HG03066 (cell line): ENCODE measurements around the gene ZNF524.
"Not testable (repeated sequence)": the region's sequence is repeated elsewhere in the genome, so short reads cannot be mapped to it uniquely, and the experiment has no call there.

Experiments
- ATAC-seq: cut with Tn5 transposase; IDR thresholded peaks from one replicate; pipeline ENCODE4 v1.9.1; 2021; ENCODE audit warnings: low read depth; ENCODE audit not compliant: unreplicated experiment

The ZNF524 gene

DNA sequence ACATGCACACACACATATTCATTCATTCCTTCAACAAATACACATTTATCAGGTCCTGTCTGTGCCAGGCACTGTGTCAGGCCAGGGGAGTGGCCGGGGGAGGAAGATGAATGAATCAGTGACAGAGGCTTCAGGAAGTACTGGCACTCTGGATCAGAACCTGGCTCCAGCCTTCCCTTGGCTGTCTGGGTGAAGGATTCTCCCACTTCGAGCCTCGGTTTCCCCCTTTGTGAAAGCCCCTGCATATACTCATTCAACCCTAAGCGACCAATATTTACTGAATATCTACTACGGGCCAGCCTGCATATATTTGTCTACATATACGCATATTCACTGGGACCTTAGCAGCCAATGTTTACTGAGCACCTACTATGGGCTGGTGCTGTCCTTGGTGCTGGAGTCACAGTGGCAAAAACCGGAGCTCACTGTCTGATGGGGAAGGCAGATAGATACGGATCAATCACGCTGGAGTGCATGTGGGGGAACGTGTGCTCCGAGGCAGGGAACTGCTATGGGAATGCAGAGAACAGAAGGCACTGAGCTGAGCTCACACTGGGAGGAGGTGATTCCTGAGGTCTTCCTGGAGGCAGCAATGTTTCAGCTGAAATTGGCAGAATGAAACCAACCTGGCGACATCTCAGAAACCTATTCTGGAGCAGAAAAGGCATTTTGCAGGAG is 18.8 kb upstream of the ZNF524 start:
- no peak for ATAC-seq

DNA sequence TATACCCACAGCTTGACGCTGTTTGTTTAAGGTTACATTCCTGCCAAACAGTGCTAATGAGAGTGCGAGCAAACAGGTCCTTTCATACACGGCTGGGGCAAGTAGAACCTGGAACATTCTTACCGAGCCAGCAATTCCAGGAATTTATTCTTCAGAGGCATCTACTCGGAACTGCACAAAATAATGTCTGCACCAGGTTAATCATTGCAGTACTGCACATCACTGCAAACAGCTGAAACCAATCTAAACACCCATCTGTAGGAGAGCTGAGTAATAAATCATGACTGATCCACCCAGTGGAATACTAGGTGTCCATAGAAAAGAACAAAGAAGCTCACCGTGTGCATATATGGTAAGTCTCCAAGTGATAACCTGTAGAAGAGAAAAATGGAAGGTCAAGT is 18.3 kb upstream of the ZNF524 start:
- ATAC-seq = no peak

DNA sequence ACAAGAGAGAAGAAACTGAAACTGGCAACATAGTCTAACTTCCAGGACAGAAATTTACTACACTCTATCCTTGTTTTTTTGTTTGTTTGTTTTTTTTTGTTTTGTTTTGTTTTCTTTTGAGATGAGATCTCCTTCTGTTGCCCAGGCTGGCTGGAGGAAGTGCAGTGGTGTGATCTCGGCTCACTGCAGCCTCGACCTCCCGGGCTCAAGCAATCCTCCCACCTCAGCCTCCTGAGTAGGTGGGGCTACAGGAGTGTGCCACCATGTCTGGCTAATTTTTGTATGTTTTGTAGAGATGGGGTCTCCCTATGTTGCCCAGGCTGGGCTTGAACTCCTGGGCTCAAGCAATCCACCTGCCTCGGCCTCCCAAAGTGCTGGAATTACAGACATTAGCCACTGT is 17.8 kb upstream of the ZNF524 start:
- ATAC-seq = not testable (repeated sequence)

DNA sequence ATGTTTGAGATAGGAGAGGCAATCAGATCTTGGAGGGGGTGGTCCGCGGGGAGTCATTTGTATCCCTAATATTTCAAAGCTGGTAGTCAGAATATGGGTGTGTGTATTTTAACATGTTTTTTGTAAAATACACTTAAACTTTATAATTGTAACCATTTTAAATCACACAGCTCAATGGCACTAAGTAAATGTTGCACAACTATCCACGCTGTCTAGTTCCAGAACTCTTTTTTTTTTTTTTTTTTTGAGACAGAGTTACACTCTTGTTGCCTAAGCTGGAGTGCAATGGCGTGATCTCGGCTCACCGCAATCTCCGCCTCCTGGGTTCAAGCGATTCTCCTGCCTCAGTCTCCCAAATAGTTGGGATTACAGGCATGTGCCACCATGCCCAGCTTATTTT is 16.2 kb upstream of the ZNF524 start:
- not testable (repeated sequence) for ATAC-seq

DNA sequence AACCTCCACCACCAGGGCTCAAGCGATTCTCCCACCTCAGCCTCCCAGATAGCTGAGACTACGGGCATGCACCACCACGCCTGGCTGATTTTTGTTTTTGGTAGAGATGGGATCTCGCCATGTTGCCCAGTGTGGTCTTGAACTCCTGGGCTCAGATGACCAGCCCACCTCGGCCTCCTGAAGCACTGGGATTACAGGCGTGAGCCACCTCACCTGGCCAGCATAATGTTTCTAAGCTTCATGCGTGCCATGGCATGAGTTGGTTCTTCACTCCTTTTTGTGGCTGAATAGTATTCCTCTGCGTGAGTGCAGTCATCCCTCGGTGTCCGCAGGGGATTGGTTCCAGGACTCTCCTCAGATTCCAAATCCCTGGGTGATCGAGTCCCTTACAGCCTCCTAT is 15.2 kb upstream of the ZNF524 start:
- ATAC-seq = no peak

DNA sequence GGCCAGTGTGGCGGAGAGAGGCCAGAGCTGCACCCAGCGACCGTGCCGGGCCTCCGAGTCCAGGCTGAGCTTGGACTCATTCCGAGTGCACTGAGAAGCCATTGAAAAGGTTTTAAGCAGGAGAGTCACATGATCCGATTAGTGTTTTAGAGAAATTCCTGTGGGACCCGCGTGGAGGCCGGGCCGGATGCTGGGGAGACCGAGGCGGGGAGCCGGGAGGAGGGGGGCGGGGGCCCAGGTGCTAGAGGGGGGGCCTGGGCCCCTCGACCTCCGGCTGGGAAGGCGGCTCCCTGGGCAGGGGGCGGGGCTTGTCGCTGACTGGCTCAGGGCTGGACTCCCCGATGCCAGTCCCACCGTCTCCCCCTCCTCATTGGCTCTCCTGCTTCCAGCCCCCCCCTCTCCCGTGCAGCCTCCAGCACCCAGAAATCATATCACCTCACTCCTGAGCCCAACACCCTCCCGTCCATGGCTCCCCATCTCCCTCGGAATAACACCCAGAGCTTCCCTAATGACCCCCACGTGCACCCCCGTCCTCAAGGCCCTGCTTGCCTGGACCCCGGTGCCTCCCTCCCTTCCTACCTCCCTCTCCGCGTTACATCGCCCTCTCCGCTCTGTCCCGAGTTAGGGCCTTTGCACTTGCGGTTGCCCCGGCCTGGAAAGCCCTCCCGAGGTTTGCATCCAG is 14.3 kb upstream of the ZNF524 start:
- no peak for ATAC-seq

DNA sequence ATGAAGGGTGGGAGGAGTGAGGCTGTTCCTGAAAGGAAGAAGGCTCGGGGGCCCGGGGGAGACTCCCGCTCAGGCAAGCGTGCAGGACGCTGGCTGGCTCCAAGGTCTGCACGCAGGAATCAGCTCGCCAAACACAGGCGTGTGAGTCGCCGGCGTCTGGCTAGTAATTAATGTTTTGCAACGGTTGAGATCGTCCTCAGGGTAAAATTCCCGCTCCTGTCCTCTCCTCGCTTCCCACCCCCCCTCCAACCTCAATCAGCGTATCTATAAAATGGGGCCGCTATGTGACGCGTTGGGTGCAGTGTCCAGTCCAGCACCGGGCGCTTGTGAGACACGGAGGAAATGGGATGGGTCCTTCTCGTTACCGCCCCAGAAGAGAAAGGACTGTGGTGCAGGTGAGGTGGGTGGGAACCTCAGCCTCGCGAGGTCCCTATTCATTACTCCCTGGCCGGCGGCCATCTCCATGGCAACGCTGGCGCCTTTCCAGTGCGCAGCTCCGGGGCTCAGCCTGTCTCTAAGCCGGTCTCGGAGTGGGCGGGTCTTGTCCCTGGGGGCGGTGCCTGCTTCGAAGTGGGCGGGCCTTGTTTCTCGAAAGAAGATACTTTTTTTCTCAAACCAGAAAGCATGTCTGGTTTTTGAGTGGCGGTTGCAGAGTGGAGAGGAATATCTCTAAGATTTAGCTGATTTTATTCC is 13.0 kb upstream of the ZNF524 start:
- peak; percentile 68 for ATAC-seq

DNA sequence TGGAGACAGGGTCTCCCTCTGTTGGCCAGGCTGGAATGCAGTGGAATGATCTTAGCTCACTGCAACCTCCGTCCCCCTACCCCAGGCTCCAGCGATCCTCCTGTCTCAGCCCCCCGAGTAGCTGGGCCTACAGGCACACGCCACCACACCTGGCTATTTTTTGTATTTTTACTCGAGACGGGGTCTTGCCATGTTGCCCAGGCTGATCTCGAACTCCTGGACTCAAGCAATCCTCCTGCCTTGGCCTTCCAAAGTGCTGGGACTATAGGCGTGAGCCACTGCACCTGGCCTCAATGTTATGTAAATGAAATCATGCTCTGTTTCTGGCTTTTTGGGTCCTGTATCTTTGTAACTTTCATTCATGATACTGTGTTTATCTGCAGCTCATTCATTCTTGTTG is 11.3 kb upstream of the ZNF524 start:
- no peak for ATAC-seq

DNA sequence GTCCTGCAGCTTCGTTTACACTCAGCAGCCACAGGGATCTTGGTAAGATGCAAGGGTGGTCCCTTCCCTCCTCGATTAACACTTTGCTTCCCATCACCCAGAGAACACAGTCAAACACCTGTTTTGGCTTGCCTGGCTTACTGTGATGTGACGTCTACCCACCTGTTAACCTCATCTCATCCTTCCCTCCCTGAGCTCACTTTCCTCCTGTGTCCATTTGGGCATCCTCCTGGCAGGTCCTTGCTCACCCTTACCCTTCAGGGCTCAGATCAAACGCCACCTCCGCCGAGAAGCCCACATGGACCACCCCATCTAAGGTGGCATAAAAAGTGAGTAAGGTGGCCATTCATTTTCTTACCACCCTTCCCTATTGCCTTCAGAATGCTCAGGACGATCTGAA is 10.0 kb upstream of the ZNF524 start:
- ATAC-seq = no peak

DNA sequence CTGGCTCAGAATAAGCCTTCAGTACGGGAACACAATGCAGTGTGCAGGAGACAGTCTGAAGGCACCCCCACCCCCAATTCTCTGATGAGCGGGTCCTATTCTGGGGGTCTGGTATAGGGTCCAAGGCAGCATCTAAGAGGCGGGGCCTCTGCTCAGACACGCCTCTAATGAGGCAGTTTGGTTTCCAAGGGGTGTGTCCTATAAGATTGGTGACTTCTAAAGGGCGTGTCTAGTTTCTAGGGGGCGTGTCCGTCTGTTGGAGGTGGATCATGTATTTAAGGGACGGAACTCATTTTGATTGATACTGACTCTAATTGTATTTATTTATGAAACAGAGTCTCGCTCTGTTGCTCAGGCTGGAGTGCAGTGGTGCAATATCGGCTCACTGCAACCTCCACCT is 9.5 kb upstream of the ZNF524 start:
- ATAC-seq = no peak

DNA sequence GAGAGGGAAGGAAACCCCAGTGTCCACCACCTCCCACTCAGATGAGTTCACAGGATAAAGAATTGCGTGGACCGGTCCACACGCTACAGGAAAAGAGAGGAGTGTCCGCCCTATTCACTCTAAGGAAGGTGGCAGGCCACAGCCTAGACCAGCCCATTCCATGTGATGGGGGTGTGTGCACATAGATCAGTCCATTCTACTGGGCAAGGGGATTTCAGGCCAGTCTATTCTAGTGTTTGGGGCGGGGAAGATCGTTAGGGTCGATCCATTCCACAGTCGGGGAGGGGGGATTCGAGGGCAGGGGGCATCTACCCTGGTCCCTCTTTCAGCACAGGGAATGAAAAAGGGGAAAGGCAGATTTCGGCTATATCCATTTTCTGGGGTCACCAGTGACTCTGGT is 8.5 kb upstream of the ZNF524 start:
- no peak for ATAC-seq

DNA sequence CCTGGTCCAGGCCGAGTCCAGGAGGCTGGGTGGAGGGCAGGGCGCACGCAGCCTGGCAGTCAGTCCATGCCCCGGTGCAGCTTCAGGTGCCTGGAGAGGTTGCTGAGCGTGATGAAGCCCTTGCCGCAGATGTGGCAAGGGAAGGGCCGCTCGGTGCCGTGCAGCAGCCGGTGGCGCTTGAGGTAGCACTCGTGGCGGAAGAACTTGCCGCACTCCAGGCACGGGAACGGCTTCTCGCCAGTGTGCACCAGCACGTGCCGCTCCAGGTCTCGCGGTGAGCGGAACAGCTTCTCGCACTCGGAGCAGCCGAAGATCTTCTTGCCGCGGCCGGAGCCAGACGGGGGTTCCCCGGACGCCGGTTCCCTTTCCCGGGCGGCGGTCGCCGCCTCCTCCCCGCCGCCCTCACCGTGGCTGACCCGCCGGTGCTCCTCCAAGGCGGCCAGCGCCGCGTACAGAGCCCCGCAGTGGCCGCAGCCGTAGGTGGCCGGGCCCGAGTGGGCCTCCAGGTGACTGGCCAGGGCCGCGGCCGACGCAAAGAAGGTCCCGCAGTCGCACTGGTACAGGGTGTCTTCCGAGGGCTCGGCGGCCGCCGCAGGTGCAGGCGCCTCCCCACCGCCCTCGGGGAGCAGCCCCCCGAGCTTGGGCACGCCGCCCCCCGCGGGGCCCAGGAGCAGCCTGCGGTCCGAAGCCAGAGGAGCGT is 7.5 kb upstream of the ZNF524 start:
- ATAC-seq = no peak

DNA sequence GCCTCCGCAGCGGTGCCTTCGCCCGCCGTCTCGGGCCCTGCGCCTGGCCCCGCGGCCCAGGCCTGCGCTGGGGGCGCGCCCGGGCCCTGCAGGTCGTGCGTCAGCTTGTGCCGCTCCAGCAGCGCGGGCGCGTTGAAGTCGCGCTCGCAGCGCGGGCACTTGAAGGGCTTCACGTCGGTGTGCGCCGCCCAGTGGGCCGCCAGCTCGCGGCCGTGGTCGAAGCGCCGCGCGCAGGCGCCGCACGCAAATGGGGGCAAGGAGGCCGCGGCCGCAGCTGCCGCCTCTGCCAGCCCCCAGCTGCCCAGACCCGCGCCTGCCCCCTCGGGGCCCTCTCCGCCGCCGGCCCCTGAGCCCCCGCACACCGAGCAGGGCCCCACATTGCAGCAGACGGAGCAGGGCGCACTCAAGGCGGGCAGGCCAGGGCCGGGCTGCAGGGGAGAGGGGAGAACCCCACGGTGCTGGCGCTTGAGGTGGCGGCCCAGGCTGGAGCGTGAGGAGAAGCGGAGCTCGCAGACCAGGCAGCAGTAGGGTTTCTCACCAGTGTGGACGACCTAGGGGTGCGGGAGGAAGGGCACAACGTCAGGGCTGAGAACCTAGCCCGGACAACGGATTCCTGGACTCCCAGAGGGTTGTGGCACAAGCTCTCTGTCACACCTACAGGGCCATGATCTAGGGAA is 6.9 kb upstream of the ZNF524 start:
- ATAC-seq = no peak

DNA sequence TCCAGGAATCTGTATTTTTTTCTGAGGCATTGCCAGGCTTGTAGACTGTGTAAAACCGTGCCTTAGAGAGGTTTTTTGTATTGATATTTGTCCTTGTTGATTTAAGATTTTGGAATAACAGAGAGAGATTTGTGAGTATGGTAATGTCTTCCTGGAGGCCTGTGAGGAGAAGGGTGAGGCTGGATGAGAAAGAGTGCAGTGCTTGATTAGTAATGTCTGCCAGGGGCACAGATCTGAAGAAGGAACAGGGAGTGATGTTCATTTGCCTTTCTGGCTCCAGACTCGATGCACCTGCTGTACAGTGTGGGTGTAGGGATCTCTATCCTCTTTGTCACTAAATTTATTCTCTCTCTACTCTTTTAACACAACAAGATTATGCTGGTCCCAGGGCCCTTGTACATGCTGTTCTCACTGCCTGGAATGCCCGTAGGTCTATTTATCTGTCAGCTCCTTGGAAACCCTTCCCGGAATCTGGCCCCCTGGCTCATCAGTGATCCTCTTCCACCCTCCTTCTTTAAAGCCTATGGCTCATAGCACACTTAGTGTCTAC is 5.0 kb upstream of the ZNF524 start:
- no peak for ATAC-seq

DNA sequence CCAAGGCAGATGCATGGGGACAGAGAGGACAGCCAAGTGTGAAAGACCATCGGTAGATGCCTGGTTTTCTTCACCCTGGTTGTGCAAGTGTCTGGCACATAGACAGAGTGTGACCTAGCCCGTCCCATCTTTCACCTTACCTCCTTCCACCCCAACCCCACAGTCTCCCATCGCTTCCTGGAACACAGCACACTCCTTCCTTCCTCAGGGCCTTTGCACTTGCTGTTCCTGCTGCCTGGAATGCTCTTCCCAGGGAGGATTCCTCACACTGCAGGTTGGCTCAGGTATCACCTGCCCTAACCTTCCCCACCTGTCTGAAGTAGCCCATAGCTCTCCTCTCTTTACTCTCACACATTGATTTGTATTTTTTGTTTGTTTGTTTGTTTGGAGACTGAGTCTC is 3.8 kb upstream of the ZNF524 start:
- ATAC-seq = no peak

DNA sequence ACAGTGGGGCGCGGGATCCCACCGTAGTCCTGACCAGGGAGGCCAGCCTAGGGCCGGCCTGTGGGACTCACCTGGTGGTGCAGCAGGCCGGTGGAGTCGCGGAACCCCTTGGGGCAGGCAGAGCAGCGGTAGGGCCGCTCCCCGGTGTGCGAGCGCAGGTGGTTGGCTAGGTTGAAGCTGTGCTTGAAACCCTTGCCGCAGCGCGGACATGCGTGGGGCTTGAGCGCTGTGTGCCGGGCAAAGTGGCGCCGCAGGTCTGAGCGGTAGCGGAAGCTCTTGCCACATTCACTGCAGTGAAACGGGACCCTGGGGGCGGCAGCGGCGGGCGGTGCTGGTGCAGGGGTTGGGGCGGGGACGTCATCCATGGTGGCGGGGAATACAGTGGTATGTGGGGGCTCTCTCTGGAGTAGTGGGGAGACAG is 2.6 kb upstream of the ZNF524 start:
- ATAC-seq = no peak

DNA sequence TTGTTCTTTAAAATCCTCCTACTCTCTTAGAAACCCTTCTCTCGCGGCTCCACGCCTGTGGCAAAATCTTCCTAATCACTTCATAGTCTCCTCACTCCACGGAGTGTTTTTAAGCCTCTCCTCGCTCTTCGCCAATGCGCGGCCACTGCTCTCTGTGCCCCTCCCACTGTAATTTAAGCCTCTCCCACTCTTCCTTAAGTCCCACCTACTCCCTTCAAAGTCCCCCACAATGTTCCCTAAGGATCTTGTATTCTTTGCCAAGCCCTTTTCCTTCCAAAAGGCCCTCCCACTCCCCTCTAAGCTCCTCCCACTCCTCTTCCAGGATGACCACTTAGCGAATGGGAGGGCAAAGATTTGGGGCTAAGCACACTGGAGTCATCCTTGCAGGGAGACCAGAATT is 2.1 kb upstream of the ZNF524 start:
- no peak for ATAC-seq

DNA sequence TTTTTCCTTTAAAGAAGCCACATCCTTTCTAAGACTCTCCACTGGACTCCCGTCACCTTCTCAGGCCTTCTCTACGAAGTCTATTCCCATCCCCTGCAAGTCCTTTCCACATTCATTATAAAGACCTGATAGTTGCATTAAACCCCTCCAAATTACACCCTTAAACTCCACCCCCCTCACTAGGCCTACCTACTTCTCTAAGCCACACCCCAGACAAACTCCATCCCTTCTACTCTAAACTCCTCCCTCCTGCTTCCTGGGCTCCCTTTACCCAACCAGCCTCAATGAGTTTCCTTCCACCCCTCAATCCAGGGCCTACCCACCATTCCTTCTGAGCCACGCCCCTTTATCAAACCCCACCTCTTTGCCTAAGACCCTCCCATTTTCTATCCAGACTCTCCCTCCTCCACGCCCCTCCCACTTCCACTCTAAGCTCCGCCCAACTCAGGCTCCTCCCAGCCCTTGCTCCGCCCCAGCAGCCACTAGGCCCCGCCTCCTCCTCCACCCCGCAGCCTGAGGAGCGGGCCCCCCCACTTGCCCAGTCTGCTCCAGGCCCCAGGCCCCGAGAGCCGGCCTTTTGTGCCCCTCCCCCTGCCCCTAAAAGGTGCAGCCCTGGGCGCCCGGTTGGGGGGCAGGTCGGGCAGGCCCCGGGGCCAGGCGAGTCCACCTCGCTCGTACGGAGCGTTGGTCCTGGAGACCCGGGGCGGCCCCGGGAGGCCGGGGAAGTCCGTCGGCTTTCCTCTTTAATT is 1.2 kb upstream of the ZNF524 start:
- peak; percentile 45 for ATAC-seq

DNA sequence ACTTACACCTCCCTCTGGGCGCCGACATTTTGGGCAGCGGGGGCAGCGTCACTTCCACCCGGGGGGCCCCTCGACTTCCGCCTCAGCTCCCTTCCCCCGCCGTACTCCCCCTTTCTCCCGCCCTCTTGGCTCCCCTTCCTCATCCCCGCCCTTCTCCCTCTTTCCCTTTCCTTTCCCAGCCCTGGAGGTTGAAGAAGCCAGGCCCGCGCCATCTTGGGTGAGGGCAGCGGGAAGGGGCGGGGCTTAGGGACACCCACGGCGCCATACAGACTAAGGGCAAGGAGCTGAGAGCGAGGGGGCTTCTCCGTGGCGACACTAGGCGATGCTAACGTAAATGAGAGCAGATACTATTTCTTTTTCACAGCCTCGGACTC is 633 bp upstream of the ZNF524 start, which contains the start of gene FIZ1:
TSS of gene FIZ1 (minus strand) at position 50 of the 374 bp plus-strand sequence. CDS start 1,652 bp downstream, outside the sequence.
- ATAC-seq = peak; percentile 57

DNA sequence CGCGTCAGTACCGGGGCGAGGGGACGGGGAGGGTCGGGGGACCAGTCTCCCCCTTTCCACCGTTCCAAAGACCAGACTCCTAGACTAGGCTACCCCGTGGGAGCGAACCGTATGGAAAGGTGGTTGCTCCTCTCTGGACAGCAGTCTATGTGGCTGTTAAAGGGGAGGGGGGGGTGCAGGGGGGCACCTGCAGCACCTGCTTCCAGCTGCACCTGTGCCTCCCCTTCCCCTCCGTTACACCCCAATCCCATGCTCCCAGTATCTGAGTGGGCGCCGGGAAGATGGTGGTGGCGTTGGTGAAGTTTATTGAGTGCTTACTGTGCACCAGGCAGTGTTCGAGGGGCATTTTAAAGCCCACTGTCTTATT is 557 bp downstream of the ZNF524 start:
- no peak for ATAC-seq
